ENCODE results near the gene USE1.

The USE1 gene

DNA sequence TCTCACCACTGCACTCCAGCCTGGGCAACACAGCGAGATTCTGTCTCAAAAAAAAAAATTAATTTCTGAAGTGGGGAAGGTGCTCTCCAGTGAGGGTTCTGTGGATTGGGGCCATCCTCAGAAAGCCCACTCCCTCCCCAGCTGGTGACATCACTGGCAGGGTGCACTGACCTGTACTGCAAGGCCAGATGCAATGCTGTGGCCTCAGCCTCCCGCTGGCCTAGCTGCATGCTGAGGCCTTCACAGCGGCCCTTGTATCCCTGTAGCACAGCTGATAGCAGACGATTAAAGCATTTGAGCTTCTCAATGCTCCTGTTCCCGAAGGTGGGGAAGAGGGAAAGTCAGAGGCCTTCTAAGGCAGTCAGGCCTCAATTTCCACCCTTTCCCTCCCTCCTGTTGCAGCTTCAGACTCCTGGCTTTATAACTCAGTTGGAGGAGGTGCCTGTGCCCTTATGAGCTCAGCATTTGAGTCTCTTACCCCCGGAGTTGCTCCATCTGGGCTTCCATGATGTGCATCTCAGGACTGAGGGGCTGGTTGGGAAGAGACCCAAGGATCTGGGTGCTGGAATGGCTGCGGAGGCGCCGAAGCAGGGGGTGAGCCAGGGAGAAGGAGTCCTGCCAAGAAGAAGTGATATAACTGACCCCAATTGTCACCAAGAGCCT is 44.1 kb downstream of the USE1 start:
- DNase-seq = no peak

DNA sequence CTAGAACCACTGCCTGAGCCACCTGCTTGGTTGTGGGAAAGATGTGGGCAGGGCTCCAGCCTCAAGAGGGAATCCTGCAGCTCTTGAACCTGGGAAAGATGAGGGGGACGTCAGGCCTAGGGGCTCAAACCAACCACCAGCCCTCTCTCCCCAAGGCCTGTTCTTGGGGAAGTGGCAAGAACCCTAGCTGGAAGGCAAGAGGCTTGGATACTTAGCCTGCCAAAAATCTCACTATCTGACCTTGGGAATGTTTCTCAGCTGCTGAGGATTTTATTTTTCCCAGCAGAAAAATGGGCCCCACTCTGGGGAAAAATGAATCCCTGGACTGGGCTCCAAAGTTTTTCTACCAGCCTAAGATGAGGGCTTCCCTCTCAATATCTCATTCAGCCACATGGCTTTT is 44.8 kb downstream of the USE1 start:
- no peak for DNase-seq

DNA sequence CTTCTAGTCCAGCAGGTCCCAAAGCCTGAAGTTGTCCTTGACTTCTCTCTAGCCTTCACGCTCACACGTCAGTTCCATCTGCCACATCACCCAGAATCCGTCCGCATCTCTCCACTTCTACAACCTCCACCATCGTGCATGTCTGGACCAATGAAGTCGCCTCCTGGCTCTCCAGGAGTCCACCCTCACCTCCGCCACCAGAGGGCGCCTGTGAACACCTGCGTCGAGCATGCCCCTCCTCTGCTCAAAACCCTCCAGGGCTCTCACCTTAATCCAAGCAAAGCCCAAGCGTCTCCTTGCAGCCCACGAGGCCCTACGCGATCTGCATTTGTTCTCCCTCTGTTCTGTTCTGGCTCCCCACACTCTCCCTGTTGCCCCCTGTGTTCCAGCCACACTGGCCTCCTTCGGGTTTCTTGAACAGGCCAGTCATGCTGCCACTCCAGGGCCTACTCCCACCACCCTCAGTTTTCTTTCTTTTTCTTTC is 45.7 kb downstream of the USE1 start:
- DNase-seq = peak; percentile 69

DNA sequence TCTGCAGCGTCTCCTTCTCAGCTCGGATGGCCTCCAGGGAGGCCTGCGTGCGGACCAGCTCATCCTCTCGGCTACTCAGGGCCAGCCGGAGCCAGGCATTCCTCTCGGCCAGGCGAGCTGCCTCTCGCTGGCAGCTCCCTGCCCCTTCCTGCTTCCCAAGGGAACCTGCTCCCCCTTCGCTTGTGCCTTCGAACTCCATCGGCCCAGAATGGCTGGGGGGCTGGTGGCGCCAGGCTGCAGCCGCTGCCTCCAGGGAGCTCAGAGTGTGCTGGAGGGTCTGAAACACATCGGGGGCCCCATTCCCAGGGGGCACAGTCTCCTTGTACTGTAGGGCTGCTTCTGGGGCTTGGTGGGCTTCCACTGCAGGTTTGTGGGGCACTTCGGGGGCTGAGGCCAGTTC is 47.4 kb downstream of the USE1 start:
- no peak for DNase-seq

DNA sequence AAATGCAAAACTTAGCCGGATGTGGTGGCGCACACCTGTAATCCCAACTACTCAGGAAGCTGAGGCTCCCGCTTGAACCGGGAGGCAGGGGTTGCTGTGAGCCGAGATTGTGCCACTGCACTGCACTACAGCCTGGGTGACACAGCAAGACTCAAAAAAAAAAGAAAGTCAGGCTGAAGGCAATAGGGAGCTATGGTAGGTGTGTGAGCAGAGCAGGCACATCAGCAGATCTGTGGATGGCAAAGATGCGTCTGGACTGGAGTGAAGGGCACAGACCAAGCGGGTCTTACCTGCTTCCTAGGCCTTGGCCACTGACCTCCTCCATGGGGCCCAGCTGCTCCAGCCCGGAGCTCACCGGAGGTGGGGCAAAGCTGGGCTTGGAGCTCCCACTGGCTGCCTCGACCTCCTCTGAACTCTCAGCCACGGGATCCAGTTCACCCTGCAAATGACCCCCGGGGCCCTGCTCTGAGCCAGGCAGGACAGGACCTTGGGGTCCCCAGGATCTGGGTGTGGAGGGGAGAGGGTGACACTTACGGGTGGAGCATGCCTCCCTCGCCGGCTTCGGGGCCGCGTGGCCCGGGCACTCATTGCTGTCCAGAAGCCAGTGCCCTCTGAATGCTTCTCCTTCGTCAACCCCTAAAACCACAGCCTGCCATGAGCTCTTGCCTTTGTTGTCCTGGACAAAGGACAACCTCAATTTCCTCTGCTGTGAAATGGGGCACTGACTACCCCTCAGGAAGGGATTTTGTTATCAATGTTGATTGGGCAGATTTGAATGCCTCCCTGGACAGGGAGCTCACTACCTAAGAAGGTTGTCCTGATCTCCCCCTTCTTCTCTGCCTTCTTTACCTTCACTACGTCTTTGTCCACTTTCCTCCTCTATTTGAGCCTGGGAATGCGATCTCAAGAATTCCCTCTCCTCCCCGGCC is 48.8 kb downstream of the USE1 start:
- no peak for DNase-seq

DNA sequence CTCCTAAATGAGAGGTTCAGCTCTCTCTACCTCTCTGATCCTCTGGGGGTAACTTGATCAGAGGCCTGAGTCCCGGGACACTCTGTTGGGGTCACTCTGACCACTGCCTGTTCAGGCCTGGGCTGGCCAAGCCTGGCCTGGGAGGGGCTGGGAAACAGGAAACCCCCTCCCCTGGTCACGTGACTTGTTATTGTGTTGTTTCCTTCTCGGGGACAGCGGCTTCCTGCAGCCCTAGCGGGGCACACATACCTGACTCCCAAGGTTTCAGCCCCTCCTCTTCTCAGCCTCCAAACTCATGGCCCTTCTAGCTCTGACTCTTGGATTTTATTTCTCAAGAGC is 49.5 kb downstream of the USE1 start, which contains the start of gene USHBP1:
TSS of gene USHBP1 (minus strand) at position 105 of the 339 bp plus-strand sequence. CDS start 446 bp downstream, outside the sequence.
- no peak for DNase-seq

DNA sequence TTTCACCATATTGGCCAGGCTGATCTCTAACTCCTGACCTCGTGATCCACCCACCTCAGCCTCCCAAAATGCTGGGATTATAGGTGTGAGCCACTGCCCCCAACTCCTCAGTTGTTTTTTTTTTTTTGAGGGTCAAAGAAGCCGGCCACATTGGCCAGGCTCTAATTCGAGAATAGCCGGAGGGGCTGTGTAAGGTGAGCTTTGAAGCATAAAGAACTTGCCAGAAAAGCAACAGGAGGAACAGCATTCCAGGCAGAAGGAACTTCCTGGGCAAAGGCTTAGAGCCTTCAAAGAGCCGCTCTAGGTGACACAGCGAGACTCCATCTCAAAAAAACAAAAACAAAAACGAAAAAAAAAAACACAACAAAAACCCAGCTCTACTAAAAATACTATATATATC is 50.9 kb downstream of the USE1 start:
- no peak for DNase-seq

DNA sequence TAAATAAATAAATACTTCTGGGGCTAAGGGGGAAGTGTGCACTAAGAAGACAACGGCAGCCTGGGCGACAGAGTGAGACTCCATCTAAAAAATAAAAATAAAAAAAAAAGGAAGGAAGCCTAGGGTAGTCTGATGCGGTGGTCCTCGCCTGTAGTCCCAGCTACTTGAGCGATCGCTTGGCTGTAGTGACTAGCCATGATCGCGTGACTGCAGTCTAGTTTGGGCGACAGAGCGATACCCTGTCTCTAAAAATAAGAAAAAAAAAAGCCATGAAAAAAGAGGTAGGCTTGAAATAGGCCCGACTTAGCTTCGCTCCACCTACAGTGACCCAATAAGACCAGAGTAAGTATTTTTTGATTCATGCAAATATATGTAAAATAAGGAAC is 51.4 kb downstream of the USE1 start:
- DNase-seq = no peak

DNA sequence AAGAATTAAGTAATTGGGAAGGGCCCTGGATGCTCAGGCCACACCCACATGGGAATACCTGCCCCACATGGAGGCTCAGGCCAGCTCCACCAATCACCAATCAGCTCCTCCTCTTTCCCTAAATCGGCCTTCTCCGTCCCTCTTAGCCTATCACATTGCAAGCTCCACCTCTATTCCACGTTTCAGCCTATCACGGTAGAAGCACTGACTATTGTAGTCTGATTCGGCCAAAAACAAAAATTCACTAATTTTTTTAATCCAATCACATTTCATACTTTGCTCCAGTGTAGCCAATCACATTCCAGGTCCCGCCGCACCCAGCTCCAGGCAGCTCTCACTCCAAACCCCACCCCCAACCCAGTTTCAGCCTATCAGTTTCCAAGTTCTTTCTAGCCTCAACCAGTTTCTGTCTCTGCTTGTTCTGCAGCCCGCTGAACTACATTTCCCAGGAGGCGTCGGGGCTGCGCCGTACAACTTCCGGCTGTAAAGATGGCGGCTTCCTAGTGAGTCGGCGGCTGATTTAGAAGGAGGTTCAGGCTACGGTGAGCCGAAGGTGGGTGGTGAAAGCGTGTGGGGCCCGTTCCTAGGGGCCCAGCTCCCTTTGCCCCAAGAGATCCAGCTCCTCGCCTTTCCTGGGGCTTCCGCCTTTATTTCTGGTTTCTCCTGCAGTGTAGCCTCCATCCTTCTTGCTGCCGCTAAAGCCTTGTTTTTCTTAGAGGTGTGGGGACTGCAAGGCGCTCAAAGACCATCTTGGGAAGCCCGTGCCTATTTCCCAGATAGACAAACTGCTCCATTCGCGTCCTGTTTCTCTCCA is 52.0 kb downstream of the USE1 start, which contains the start of gene BABAM1:
TSS of gene BABAM1 (plus strand) at position 469 of the 814 bp plus-strand sequence. CDS start 1,364 bp downstream, outside the sequence.
- DNase-seq = peak; percentile 99

DNA sequence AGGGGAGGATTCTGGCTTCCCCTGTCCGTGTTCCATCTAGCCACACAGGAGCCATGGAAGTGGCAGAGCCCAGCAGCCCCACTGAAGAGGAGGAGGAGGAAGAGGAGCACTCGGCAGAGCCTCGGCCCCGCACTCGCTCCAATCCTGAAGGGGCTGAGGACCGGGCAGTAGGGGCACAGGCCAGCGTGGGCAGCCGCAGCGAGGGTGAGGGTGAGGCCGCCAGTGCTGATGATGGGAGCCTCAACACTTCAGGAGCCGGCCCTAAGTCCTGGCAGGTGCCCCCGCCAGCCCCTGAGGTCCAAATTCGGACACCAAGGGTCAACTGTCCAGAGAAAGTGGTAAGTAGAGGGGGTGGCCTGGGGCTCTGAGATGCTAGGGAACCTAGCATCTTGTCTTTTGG is 53.6 kb downstream of the USE1 start:
- no peak for DNase-seq

Measured in fibroblast of upper back skin (primary cell).